Measurements from ENCODE around the gene SWI5.
A peak's percentile ranks its signal among the peaks of the same experiment; 100 is the strongest.

The SWI5 gene

DNA sequence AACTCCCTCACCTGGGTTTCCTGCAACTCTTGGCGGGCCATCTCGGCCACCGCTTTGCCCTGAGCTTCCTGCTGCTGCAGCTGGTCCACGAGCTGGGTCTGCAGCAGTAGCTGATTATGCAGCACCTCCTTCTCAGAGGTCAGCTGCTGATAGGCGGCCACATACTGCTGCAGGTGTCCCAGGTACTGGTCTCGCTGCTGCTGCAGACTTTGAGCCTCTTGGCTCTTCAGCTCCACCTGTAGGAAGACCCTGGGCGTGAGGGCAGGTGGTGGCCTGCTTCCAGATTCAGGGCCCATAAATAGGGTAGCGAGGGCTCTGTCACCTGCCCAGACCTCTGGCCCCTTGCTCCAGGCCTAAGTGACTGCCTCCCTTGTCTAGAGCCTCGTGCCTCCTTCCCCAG lies 16.9 kb upstream of the SWI5 start:
- H3K27ac ChIP-seq (replicated peaks; ENCODE audit: low read length): no peak overlapping the region
- no peak overlapping the region for H4K91ac ChIP-seq (ENCODE audit: low read depth, low read length, poor library complexity)
- H3K4me3 ChIP-seq (ENCODE audit: low read length in 2 of 2): no peak overlapping the region
- no peak overlapping the region for H4K8ac ChIP-seq (ENCODE audit: low read depth, low read length)
- no peak overlapping the region for H3K4me2 ChIP-seq (ENCODE audit: insufficient read depth, low read length, poor library complexity, severe bottlenecking)
- H3K18ac ChIP-seq (ENCODE audit: low read length): no peak overlapping the region
- DNase-seq (ENCODE audit: low spot score): no peak
- H3K9ac ChIP-seq (ENCODE audit: low read depth, low read length, poor library complexity): no peak overlapping the region
- no peak overlapping the region for H2AK5ac ChIP-seq (ENCODE audit: low read depth, low read length)
- no peaks in the 10 kb centered on the region for H3K9me3 ChIP-seq (replicated peaks in 1 of 2; ENCODE audit: control insufficient read depth in 2 of 2, insufficient read depth in 1 of 2, low read depth in 1 of 2, low read length in 2 of 2)
- H3K36me3 ChIP-seq (replicated peaks in 1 of 2; ENCODE audit: control insufficient read depth in 2 of 2, insufficient read depth in 2 of 2, low read length in 2 of 2): peaks cover 45 to 70% of the 10 kb centered on the region in 2 donors
- no peak overlapping the region for H2BK12ac ChIP-seq (ENCODE audit: low read length)
- no peak overlapping the region for H2BK5ac ChIP-seq (ENCODE audit: low read length)
- H3K14ac ChIP-seq (ENCODE audit: low read length): peak overlapping the region; percentile 58
- no peak overlapping the region for H2BK120ac ChIP-seq (ENCODE audit: low read depth, low read length)
- no peak overlapping the region for H3K4ac ChIP-seq (ENCODE audit: low read length)
- H2BK15ac ChIP-seq (ENCODE audit: low read length): no peak overlapping the region
- H2AFZ ChIP-seq (ENCODE audit: low read length): no peak overlapping the region
- H3K27me3 ChIP-seq (ENCODE audit: control insufficient read depth in 3 of 3, insufficient read depth in 3 of 3, low read depth in 1 of 3, low read length in 3 of 3): no peaks in the 10 kb centered on the region
- H3K23ac ChIP-seq (ENCODE audit: low read depth, low read length, poor library complexity): peak overlapping the region; percentile 27
- H3K4me1 ChIP-seq (ENCODE audit: control insufficient read depth in 2 of 2, insufficient read depth in 1 of 2, low read depth in 1 of 2, low read length in 2 of 2): peaks cover 0 to 1% of the 10 kb centered on the region in 2 donors
- peaks cover 2% of the 10 kb centered on the region for H3K79me1 ChIP-seq (ENCODE audit: low read depth, low read length)
- WGBS, 2 donors (ENCODE audit: extremely low coverage in 2 of 2, insufficient read length in 2 of 2, insufficient replicate concordance in 1 of 2): no CpG with 5 or more reads among the region's 9 CpGs

DNA sequence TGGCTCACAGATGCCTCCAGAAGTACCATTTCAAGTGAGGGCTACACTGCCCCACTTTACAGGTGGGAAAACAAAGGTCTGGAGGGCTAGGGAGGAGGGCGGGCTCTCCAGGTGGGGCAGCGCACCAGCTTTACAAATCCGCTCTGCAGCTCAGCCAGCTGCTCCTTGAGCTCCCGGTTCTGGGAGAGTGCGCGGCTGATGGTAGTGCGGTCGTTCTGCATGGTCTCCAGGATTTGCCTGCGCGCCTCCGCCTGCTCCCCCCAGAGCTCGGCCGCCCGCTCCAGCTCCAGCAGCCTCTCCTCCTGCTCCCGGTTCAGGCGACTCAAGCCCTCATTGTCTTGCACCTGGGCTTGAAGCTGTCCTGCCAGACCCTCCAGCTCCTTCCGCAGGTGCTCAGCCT lies 15.7 kb upstream of the SWI5 start:
- H3K27me3 ChIP-seq (ENCODE audit: control insufficient read depth in 3 of 3, insufficient read depth in 3 of 3, low read depth in 1 of 3, low read length in 3 of 3): no peaks in the 10 kb centered on the region
- no peak overlapping the region for H4K8ac ChIP-seq (ENCODE audit: low read depth, low read length)
- no peak overlapping the region for H2BK5ac ChIP-seq (ENCODE audit: low read length)
- no peak overlapping the region for H2AK5ac ChIP-seq (ENCODE audit: low read depth, low read length)
- peaks cover 0 to under 1% of the 10 kb centered on the region in 2 donors for H3K4me1 ChIP-seq (ENCODE audit: control insufficient read depth in 2 of 2, insufficient read depth in 1 of 2, low read depth in 1 of 2, low read length in 2 of 2)
- H2AFZ ChIP-seq (ENCODE audit: low read length): no peak overlapping the region
- no peak overlapping the region for H2BK120ac ChIP-seq (ENCODE audit: low read depth, low read length)
- H3K14ac ChIP-seq (ENCODE audit: low read length): no peak overlapping the region
- no peak overlapping the region for H3K18ac ChIP-seq (ENCODE audit: low read length)
- no peak overlapping the region for H3K9ac ChIP-seq (ENCODE audit: low read depth, low read length, poor library complexity)
- no peak overlapping the region for H4K91ac ChIP-seq (ENCODE audit: low read depth, low read length, poor library complexity)
- no peak overlapping the region for H3K4me2 ChIP-seq (ENCODE audit: insufficient read depth, low read length, poor library complexity, severe bottlenecking)
- no CpG with 5 or more reads among the region's 17 CpGs for WGBS, 2 donors (ENCODE audit: extremely low coverage in 2 of 2, insufficient read length in 2 of 2, insufficient replicate concordance in 1 of 2)
- no peak for DNase-seq (ENCODE audit: low spot score)
- no peaks in the 10 kb centered on the region for H3K9me3 ChIP-seq (replicated peaks in 1 of 2; ENCODE audit: control insufficient read depth in 2 of 2, insufficient read depth in 1 of 2, low read depth in 1 of 2, low read length in 2 of 2)
- no peak overlapping the region for H3K4me3 ChIP-seq (ENCODE audit: low read length in 2 of 2)
- H3K4ac ChIP-seq (ENCODE audit: low read length): no peak overlapping the region
- no peak overlapping the region for H3K27ac ChIP-seq (replicated peaks; ENCODE audit: low read length)
- no peak overlapping the region for H2BK15ac ChIP-seq (ENCODE audit: low read length)
- peaks cover 2% of the 10 kb centered on the region for H3K79me1 ChIP-seq (ENCODE audit: low read depth, low read length)
- H2BK12ac ChIP-seq (ENCODE audit: low read length): peak overlapping the region; percentile 22
- peaks cover 47 to 74% of the 10 kb centered on the region in 2 donors for H3K36me3 ChIP-seq (replicated peaks in 1 of 2; ENCODE audit: control insufficient read depth in 2 of 2, insufficient read depth in 2 of 2, low read length in 2 of 2)
- H3K23ac ChIP-seq (ENCODE audit: low read depth, low read length, poor library complexity): peak overlapping the region; percentile 20

DNA sequence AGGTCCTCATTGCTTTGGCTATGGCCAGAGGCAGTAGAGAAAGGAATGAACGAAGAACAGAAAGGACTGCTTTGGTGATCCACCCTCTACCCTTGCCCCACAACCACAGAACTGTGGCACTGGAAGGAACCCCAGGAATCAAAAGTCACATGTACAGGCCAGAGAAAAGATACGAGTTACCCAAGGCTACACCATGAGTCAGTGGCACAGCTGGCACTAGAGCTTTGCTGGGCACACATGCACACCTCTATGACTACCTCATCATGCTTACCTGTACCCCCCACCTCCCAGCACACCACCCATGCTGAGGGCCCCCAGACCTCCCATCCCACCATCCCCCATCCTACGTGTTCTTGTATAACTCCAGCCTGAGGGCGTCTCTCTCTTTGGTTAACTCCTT lies 13.4 kb upstream of the SWI5 start:
- no peak overlapping the region for H3K14ac ChIP-seq (ENCODE audit: low read length)
- no peak overlapping the region for H4K8ac ChIP-seq (ENCODE audit: low read depth, low read length)
- no peak overlapping the region for H3K4me2 ChIP-seq (ENCODE audit: insufficient read depth, low read length, poor library complexity, severe bottlenecking)
- no peak overlapping the region for H2BK15ac ChIP-seq (ENCODE audit: low read length)
- no peak overlapping the region for H2AK5ac ChIP-seq (ENCODE audit: low read depth, low read length)
- H2AFZ ChIP-seq (ENCODE audit: low read length): no peak overlapping the region
- no peak overlapping the region for H4K91ac ChIP-seq (ENCODE audit: low read depth, low read length, poor library complexity)
- no peak overlapping the region for H3K27ac ChIP-seq (replicated peaks; ENCODE audit: low read length)
- H2BK120ac ChIP-seq (ENCODE audit: low read depth, low read length): no peak overlapping the region
- H3K79me1 ChIP-seq (ENCODE audit: low read depth, low read length): peaks cover 2% of the 10 kb centered on the region
- H3K27me3 ChIP-seq (ENCODE audit: control insufficient read depth in 3 of 3, insufficient read depth in 3 of 3, low read depth in 1 of 3, low read length in 3 of 3): no peaks in the 10 kb centered on the region
- no peak overlapping the region for H2BK5ac ChIP-seq (ENCODE audit: low read length)
- peaks cover 40 to 87% of the 10 kb centered on the region in 2 donors for H3K36me3 ChIP-seq (replicated peaks in 1 of 2; ENCODE audit: control insufficient read depth in 2 of 2, insufficient read depth in 2 of 2, low read length in 2 of 2)
- H3K18ac ChIP-seq (ENCODE audit: low read length): no peak overlapping the region
- no peak overlapping the region for H3K23ac ChIP-seq (ENCODE audit: low read depth, low read length, poor library complexity)
- H3K9me3 ChIP-seq (replicated peaks in 1 of 2; ENCODE audit: control insufficient read depth in 2 of 2, insufficient read depth in 1 of 2, low read depth in 1 of 2, low read length in 2 of 2): no peaks in the 10 kb centered on the region
- no CpG with 5 or more reads among the region's 4 CpGs for WGBS, 2 donors (ENCODE audit: extremely low coverage in 2 of 2, insufficient read length in 2 of 2, insufficient replicate concordance in 1 of 2)
- H3K4ac ChIP-seq (ENCODE audit: low read length): no peak overlapping the region
- no peak overlapping the region for H2BK12ac ChIP-seq (ENCODE audit: low read length)
- no peak overlapping the region for H3K4me3 ChIP-seq (ENCODE audit: low read length in 2 of 2)
- H3K4me1 ChIP-seq (ENCODE audit: control insufficient read depth in 2 of 2, insufficient read depth in 1 of 2, low read depth in 1 of 2, low read length in 2 of 2): no peaks in the 10 kb centered on the region
- no peak for DNase-seq (ENCODE audit: low spot score)
- no peak overlapping the region for H3K9ac ChIP-seq (ENCODE audit: low read depth, low read length, poor library complexity)

DNA sequence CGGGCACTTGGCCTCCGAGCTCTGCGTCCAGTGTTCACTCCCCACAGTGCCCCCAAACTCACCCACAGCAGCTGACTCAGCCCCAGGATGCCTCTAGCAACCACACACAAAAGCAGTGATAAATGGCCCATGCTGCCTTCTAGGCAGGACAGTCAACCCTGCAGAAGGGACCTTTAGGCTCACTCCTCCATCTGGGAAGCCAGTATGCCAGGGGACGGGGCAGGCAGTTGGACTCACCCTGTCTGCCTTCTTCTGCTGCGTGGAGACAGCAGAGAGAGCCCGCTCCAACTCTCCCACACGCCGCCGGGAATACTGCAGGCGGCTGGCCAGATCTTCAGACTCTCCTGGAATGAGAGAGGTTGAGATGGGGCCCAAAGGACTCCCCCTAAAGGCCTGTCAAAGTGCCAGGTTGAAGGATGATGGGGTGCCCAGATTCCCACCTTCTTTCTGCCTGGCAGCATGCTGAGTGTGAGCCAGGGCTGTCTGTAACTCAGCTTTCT lies 10.7 kb upstream of the SWI5 start:
- H3K79me1 ChIP-seq (ENCODE audit: low read depth, low read length): peaks cover under 1% of the 10 kb centered on the region
- H2BK12ac ChIP-seq (ENCODE audit: low read length): no peak overlapping the region
- no CpG with 5 or more reads among the region's 10 CpGs for WGBS, 2 donors (ENCODE audit: extremely low coverage in 2 of 2, insufficient read length in 2 of 2, insufficient replicate concordance in 1 of 2)
- H2BK120ac ChIP-seq (ENCODE audit: low read depth, low read length): no peak overlapping the region
- no peak overlapping the region for H2AFZ ChIP-seq (ENCODE audit: low read length)
- H2BK5ac ChIP-seq (ENCODE audit: low read length): no peak overlapping the region
- H3K9me3 ChIP-seq (replicated peaks in 1 of 2; ENCODE audit: control insufficient read depth in 2 of 2, insufficient read depth in 1 of 2, low read depth in 1 of 2, low read length in 2 of 2): no peaks in the 10 kb centered on the region
- H3K4me2 ChIP-seq (ENCODE audit: insufficient read depth, low read length, poor library complexity, severe bottlenecking): no peak overlapping the region
- H3K9ac ChIP-seq (ENCODE audit: low read depth, low read length, poor library complexity): no peak overlapping the region
- H2AK5ac ChIP-seq (ENCODE audit: low read depth, low read length): no peak overlapping the region
- H2BK15ac ChIP-seq (ENCODE audit: low read length): no peak overlapping the region
- H4K8ac ChIP-seq (ENCODE audit: low read depth, low read length): no peak overlapping the region
- H3K14ac ChIP-seq (ENCODE audit: low read length): no peak overlapping the region
- no peak overlapping the region for H3K18ac ChIP-seq (ENCODE audit: low read length)
- H4K91ac ChIP-seq (ENCODE audit: low read depth, low read length, poor library complexity): no peak overlapping the region
- peaks cover 34 to 82% of the 10 kb centered on the region in 2 donors for H3K36me3 ChIP-seq (replicated peaks in 1 of 2; ENCODE audit: control insufficient read depth in 2 of 2, insufficient read depth in 2 of 2, low read length in 2 of 2)
- no peaks in the 10 kb centered on the region for H3K4me1 ChIP-seq (ENCODE audit: control insufficient read depth in 2 of 2, insufficient read depth in 1 of 2, low read depth in 1 of 2, low read length in 2 of 2)
- H3K4me3 ChIP-seq (ENCODE audit: low read length in 2 of 2): no peak overlapping the region
- H3K4ac ChIP-seq (ENCODE audit: low read length): no peak overlapping the region
- no peak overlapping the region for H3K27ac ChIP-seq (replicated peaks; ENCODE audit: low read length)
- H3K27me3 ChIP-seq (ENCODE audit: control insufficient read depth in 3 of 3, insufficient read depth in 3 of 3, low read depth in 1 of 3, low read length in 3 of 3): no peaks in the 10 kb centered on the region
- DNase-seq (ENCODE audit: low spot score): no peak
- H3K23ac ChIP-seq (ENCODE audit: low read depth, low read length, poor library complexity): no peak overlapping the region

Measured in neuronal stem cell (in vitro differentiated cells).